GM18517 (cell line): Measurements from ENCODE around the gene BOLA2B.
"Not testable (repeated sequence)": the region's sequence is repeated elsewhere in the genome, so short reads cannot be mapped to it uniquely, and the experiment has no call there.

ENCODE experiments used
- ATAC-seq: cut with Tn5 transposase; IDR thresholded peaks from one replicate; pipeline ENCODE4 v1.9.1; 2021; ENCODE audit warnings: mild to moderate bottlenecking, moderate library complexity; ENCODE audit not compliant: unreplicated experiment

Gene BOLA2B

GRCh38 chr16:30184891-30185682, 8.4 kb downstream of the BOLA2B start:
- no peak for ATAC-seq

GRCh38 chr16:30184096-30184890, 9.2 kb downstream of the BOLA2B start:
- ATAC-seq, result peak; percentile 30

GRCh38 chr16:30183233-30184095, 10.0 kb downstream of the BOLA2B start, which contains the start of gene CORO1A:
Gene CORO1A, plus strand, starts transcription at chr16:30183602. Its CDS starts 1,608 bp downstream, at chr16:30185210.
- peak; percentile 40 for ATAC-seq

- ATAC-seq, result no peak
Observed at GRCh38 chr16:30180741-30181140, 12.7 kb downstream of the BOLA2B start.

- no peak for ATAC-seq
Observed at GRCh38 chr16:30179931-30180330, 13.5 kb downstream of the BOLA2B start.

- no peak for ATAC-seq
Observed at GRCh38 chr16:30179195-30179594, 14.3 kb downstream of the BOLA2B start.

- not testable (repeated sequence) for ATAC-seq
Observed at GRCh38 chr16:30176876-30177275, 16.6 kb downstream of the BOLA2B start.

GRCh38 chr16:30173054-30173453, 20.4 kb downstream of the BOLA2B start:
- ATAC-seq, result no peak

GRCh38 chr16:30170145-30170544, 23.3 kb downstream of the BOLA2B start:
- not testable (repeated sequence) for ATAC-seq

- ATAC-seq, result not testable (repeated sequence)
Observed at GRCh38 chr16:30169416-30169815, 24.1 kb downstream of the BOLA2B start.

GRCh38 chr16:30168746-30169145, 24.7 kb downstream of the BOLA2B start:
- ATAC-seq, result not testable (repeated sequence)

- ATAC-seq, result no peak
Observed at GRCh38 chr16:30166202-30166902, 27.1 kb downstream of the BOLA2B start.

- ATAC-seq, result no peak
Observed at GRCh38 chr16:30163538-30163937, 29.9 kb downstream of the BOLA2B start.

- ATAC-seq, result no peak
Observed at GRCh38 chr16:30157214-30157613, 36.3 kb downstream of the BOLA2B start.

GRCh38 chr16:30155188-30155587, 38.3 kb downstream of the BOLA2B start:
- ATAC-seq, result no peak

GRCh38 chr16:30152517-30152916, 40.9 kb downstream of the BOLA2B start:
- no peak for ATAC-seq

GRCh38 chr16:30151091-30151490, 42.4 kb downstream of the BOLA2B start:
- ATAC-seq, result no peak

- no peak for ATAC-seq
Observed at GRCh38 chr16:30149250-30149930, 44.1 kb downstream of the BOLA2B start.

GRCh38 chr16:30147843-30148510, 45.5 kb downstream of the BOLA2B start:
- ATAC-seq, result no peak
